ENCODE results near the gene MMP3.

MMP3 gene

GRCh38 chr11:102831489-102832440, 11.6 kb downstream of the MMP3 start:
- no peak for DNase-seq (ENCODE audit: low read depth in 2 of 2)

GRCh38 chr11:102831128-102831488, 12.3 kb downstream of the MMP3 start:
- no peak for DNase-seq (ENCODE audit: low read depth in 2 of 2)

GRCh38 chr11:102830001-102830727, 13.2 kb downstream of the MMP3 start:
- DNase-seq (ENCODE audit: low read depth in 2 of 2): no peak

GRCh38 chr11:102829316-102830000, 14.0 kb downstream of the MMP3 start:
- no peak for DNase-seq (ENCODE audit: low read depth in 2 of 2)

- DNase-seq (ENCODE audit: low read depth in 2 of 2): no peak
These were observed 18.9 kb downstream of the MMP3 start for GRCh38 chr11:102824556-102824955.

- DNase-seq (ENCODE audit: low read depth in 2 of 2): no peak
These were observed 23.9 kb downstream of the MMP3 start for GRCh38 chr11:102819491-102819890.

GRCh38 chr11:102813484-102813883, 29.9 kb downstream of the MMP3 start:
- no peak for DNase-seq (ENCODE audit: low read depth in 2 of 2)

- DNase-seq (ENCODE audit: low read depth in 2 of 2): no peak
These were observed 31.2 kb downstream of the MMP3 start for GRCh38 chr11:102812188-102812587.

- DNase-seq (ENCODE audit: low read depth in 2 of 2): no peak
These were observed 32.3 kb downstream of the MMP3 start for GRCh38 chr11:102810950-102811660.

GRCh38 chr11:102809971-102810370, 33.4 kb downstream of the MMP3 start:
- DNase-seq (ENCODE audit: low read depth in 2 of 2): no peak

GRCh38 chr11:102807921-102808320, 35.5 kb downstream of the MMP3 start:
- no peak for DNase-seq (ENCODE audit: low read depth in 2 of 2)

GRCh38 chr11:102806296-102806695, 37.1 kb downstream of the MMP3 start:
- no peak for DNase-seq (ENCODE audit: low read depth in 2 of 2)

GRCh38 chr11:102802341-102802740, 41.1 kb downstream of the MMP3 start:
- no peak for DNase-seq (ENCODE audit: low read depth in 2 of 2)

- DNase-seq (ENCODE audit: low read depth in 2 of 2): no peak
These were observed 42.6 kb downstream of the MMP3 start for GRCh38 chr11:102800767-102801166.

- DNase-seq (ENCODE audit: low read depth in 2 of 2): no peak
These were observed 43.6 kb downstream of the MMP3 start for GRCh38 chr11:102799681-102800340.

GRCh38 chr11:102798012-102798746, 45.2 kb downstream of the MMP3 start, which contains the start of gene MMP1:
Gene MMP1 (minus strand): TSS chr11:102798160. CDS start chr11:102798092, 68 bp downstream.
- no peak for DNase-seq (ENCODE audit: low read depth in 2 of 2)

- no peak for DNase-seq (ENCODE audit: low read depth in 2 of 2)
These were observed 49.0 kb downstream of the MMP3 start for GRCh38 chr11:102794382-102794781.

- DNase-seq (ENCODE audit: low read depth in 2 of 2): no peak
These were observed 49.6 kb downstream of the MMP3 start for GRCh38 chr11:102793677-102794290.

- DNase-seq (ENCODE audit: low read depth in 2 of 2): no peak
These were observed 50.8 kb downstream of the MMP3 start for GRCh38 chr11:102792604-102793003.
